C4-2B (cell line): ENCODE data around the gene FOXN3.

Source experiments
- H3K27ac ChIP-seq: fragments of 450-650 bp; 2 replicates; pipeline ENCODE4 v1.5.1; 2017
- ZFX ChIP-seq: fragments of 450-650 bp; IDR thresholded peaks from 2 replicates; pipeline ENCODE4 v1.6.1; 2017
- TF ChIP-seq, protein P1 (sequence below): fragments of 450-650 bp; conservative IDR thresholded peaks from 2 replicates; pipeline ENCODE4 v1.5.1; 2017; ENCODE audit warnings: mild to moderate bottlenecking

The FOXN3 gene

GRCh38 chr14:89382901-89383845, 33.9 kb downstream of the FOXN3 start:
- H3K27ac ChIP-seq = no peak overlapping the region
- TF ChIP-seq, protein P1, sequence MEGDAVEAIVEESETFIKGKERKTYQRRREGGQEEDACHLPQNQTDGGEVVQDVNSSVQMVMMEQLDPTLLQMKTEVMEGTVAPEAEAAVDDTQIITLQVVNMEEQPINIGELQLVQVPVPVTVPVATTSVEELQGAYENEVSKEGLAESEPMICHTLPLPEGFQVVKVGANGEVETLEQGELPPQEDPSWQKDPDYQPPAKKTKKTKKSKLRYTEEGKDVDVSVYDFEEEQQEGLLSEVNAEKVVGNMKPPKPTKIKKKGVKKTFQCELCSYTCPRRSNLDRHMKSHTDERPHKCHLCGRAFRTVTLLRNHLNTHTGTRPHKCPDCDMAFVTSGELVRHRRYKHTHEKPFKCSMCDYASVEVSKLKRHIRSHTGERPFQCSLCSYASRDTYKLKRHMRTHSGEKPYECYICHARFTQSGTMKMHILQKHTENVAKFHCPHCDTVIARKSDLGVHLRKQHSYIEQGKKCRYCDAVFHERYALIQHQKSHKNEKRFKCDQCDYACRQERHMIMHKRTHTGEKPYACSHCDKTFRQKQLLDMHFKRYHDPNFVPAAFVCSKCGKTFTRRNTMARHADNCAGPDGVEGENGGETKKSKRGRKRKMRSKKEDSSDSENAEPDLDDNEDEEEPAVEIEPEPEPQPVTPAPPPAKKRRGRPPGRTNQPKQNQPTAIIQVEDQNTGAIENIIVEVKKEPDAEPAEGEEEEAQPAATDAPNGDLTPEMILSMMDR = no peak
- TF ChIP-seq ZFX = no peak

GRCh38 chr14:89382487-89382886, 34.5 kb downstream of the FOXN3 start:
- TF ChIP-seq, protein P1 = no peak
- no peak for TF ChIP-seq ZFX
- H3K27ac ChIP-seq = no peak overlapping the region

DNA sequence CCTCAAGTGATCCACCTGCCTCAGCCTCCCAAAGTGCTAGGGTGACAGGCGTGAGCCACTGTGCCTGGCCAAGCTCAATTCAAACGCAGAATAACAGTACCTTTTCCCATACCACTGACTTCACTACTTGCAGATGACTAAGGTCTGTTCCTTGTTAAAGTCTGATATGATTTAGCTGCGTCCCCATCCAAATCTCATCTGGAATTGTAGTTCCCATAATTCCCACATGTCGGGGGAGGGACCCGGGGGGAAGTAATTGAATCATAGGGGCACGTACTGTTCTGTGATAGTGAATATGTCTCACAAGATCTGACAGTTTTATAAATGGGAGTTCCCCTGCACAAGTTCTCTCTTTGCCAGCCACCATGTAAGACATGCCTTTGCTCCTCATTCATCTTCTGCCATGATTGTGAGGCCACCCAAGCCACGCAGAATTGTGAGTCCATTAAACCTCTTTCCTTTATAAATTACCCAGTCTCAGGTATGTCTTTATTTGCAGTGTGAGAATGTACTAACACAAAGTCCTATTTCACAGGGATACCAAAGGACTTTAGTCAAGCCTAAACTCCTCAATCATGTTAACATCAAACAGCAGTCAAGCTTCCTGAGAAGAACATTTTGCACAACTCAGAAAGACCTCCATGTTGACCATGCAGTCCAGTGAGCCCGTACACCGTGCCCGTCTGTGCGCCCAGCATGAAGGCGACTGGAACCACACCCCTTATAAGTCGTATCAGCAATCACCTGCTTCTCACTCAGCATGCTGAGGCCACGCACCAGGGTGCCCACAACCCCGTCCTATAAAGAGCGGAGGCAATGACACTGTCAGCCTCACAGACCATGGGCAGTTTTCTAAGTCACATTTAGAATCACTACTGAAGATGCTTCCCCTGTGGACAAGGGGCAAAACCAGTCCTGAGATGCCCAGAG, 36.9 kb downstream of the FOXN3 start:
- H3K27ac ChIP-seq = no peak overlapping the region
- TF ChIP-seq, protein P1 = no peak
- TF ChIP-seq ZFX = no peak

GRCh38 chr14:89379006-89379405, 38.0 kb downstream of the FOXN3 start:
- no peak for TF ChIP-seq ZFX
- TF ChIP-seq, protein P1 = no peak

DNA sequence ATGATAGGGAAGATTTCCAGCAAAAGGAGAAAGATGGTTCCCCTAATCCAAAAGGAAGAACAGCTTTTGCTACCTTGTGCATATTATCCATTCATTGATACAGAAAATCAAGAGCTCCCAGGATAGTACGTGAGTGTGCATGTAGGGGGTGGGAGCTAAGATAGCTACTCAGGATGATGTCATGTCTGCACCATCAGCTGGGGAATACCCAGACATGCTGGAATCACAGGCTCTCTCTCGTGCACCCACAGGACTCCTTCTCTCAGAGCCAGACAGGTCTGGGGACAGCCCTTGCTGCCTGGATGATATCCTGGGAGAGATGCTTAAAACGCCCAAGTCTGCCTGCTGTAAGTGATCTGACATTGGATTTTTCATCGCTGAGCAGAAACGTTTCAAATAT, 38.9 kb downstream of the FOXN3 start:
- no peak for TF ChIP-seq ZFX
- TF ChIP-seq, protein P1 = no peak
- no peak overlapping the region for H3K27ac ChIP-seq

More at GRCh38 chr14:89379006-89379405, 38.0 kb downstream of the FOXN3 start:
- H3K27ac ChIP-seq = no peak overlapping the region

DNA sequence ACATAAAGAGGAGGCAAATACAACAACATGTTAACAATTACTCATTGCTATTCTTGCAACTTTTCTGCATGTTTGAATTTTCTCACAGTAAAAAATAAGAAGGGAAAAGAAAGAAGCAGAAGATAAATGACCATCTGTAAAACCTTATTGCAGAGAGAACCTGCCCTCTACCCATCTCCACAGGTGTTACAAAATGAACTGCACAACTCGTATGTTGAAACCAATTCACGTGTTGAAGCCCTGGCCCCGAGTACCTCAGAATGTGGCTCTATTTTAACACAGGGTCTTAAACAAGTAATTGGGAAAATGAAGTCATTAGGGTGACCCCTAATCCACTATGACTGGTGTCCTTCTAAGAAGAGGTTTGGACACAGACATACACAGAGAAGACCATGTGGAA, 39.5 kb downstream of the FOXN3 start:
- no peak overlapping the region for H3K27ac ChIP-seq
- TF ChIP-seq ZFX = no peak
- TF ChIP-seq, protein P1 = no peak
